Right lobe of liver (tissue), 4 donors: ENCODE data around the gene ATP5PD.

Source experiments
- CTCF ChIP-seq, 4 donors: fragments of 200-600 bp in 3 of 4; fragments of 450-650 bp in 1 of 4; IDR thresholded peaks; one replicate each; pipeline versions ENCODE4 v1.5.1 to v1.8.0; 2016 to 2022; ENCODE audit warnings: antibody characterized with exemption in 4 of 4, mild to moderate bottlenecking in 2 of 4
- POLR2A ChIP-seq: fragments of 450-650 bp; IDR thresholded peaks from one replicate; pipeline ENCODE4 v1.6.1; 2017; ENCODE audit warnings: antibody characterized with exemption, mild to moderate bottlenecking
- donor health status: DM: no; HTN: no; CAD: no.
- donor health status: DM: no; HTN: no; CAD: no.
- donor health status: DM: no; HTN: yes; CAD: no.

GRCh38 chr17:75077072-75077495 lies 30.3 kb upstream of the ATP5PD start:
- TF ChIP-seq CTCF (IDR thresholded peaks at IDR 0.05): no peak
- peak; percentile 52 for TF ChIP-seq POLR2A
